ENCODE data around the gene ZFHX3.

- no peak for TF ChIP-seq POLR2A (IDR thresholded peaks at IDR 0.05)
- TF ChIP-seq CTCF (IDR thresholded peaks at IDR 0.05) = no peak
Measured at GRCh38 chr16:73051226-73051625, 3.3 kb upstream of the ZFHX3 start.

All from right lobe of liver (tissue), 4 donors.